Naive thymus-derived CD4-positive, alpha-beta T cell (primary cell): ENCODE measurements around the gene PHLDA2. TPM values are rescaled to one million over a fixed set of nuclear protein-coding genes. Genes with fewer than 3 reads are reported as not detected.

Experiments
- ATAC-seq: fragments of 150-1000 bp; cut with Tn5 transposase; 2 replicates; pipeline ENCODE4 v1.10.0; 2021; ENCODE audit warnings: mild to moderate bottlenecking, moderate library complexity
- CTCF ChIA-PET: fragments of 350-600 bp; sonication (Branson Sonifier 250); formaldehyde crosslinking; loops from one replicate; lab custom pipeline; 2021; ENCODE audit warnings: antibody characterized with exemption; lab: Charles Lee
- POLR2A ChIA-PET: fragments of 350-600 bp; sonication (Branson Sonifier 250); formaldehyde crosslinking; loops from one replicate; lab custom pipeline; 2021; ENCODE audit warnings: antibody characterized with exemption, inconsistent platforms; lab: Charles Lee
- DNase-seq, 9 donors: peaks; one replicate each; pipeline versions ENCODE4 v3.0.0 to v3.0.0-alpha.2; 2020 to 2022; ENCODE audit warnings: mixed read lengths in 1 of 9
- H3K27ac ChIP-seq: one replicate; pipeline ENCODE4 v1.7.0; 2013; ENCODE audit warnings: mild to moderate bottlenecking, low read depth, low read length, moderate library complexity
- H3K27me3 ChIP-seq, 2 donors: one replicate each; pipeline ENCODE4 v1.7.0; 2013; ENCODE audit warnings: low read length in 2 of 2, mild to moderate bottlenecking in 2 of 2, moderate library complexity in 2 of 2; ENCODE audit not compliant: control insufficient read depth in 2 of 2, insufficient read depth in 2 of 2
- H3K36me3 ChIP-seq, 3 experiments: 1 replicate in 2 of 3; 2 replicates in 1 of 3; pipeline ENCODE4 v1.7.0; 2013; ENCODE audit warnings: low read length in 3 of 3, mild to moderate bottlenecking in 3 of 3, moderate library complexity in 1 of 3; ENCODE audit not compliant: insufficient read depth in 3 of 3, control insufficient read depth in 2 of 3
- H3K4me1 ChIP-seq, 2 donors: one replicate each; pipeline ENCODE4 v1.7.0; 2013; ENCODE audit warnings: low read length in 2 of 2, mild to moderate bottlenecking in 2 of 2, moderate library complexity in 1 of 2; ENCODE audit not compliant: control insufficient read depth in 2 of 2, insufficient read depth in 2 of 2
- H3K4me3 ChIP-seq: 2 replicates; pipeline ENCODE4 v1.7.0; 2013; ENCODE audit warnings: mild to moderate bottlenecking, low read length
- H3K9me3 ChIP-seq, 3 experiments: 1 replicate in 2 of 3; 2 replicates in 1 of 3; pipeline ENCODE4 v1.7.0; 2013; ENCODE audit warnings: low read length in 3 of 3; ENCODE audit not compliant: control insufficient read depth in 2 of 3
- H3K27ac Mint-ChIP-seq, 9 donors: one replicate each; pipeline ENCODE4 v1.8.0; 2020 to 2022; ENCODE audit warnings: mixed read lengths in 9 of 9, mild to moderate bottlenecking in 8 of 9, moderate library complexity in 5 of 9, inconsistent platforms in 2 of 9
- H3K27me3 Mint-ChIP-seq, 5 donors: one replicate each; pipeline ENCODE4 v1.8.0; 2021 to 2022; ENCODE audit warnings: mixed read lengths in 5 of 5, mild to moderate bottlenecking in 1 of 5
- H3K36me3 Mint-ChIP-seq, 5 donors: one replicate each; pipeline ENCODE4 v1.8.0; 2020 to 2022; ENCODE audit warnings: mixed read lengths in 5 of 5, mild to moderate bottlenecking in 3 of 5, inconsistent platforms in 1 of 5
- H3K4me1 Mint-ChIP-seq, 7 donors: one replicate each; pipeline ENCODE4 v1.8.0; 2020 to 2022; ENCODE audit warnings: mixed read lengths in 7 of 7, mild to moderate bottlenecking in 3 of 7, inconsistent platforms in 1 of 7
- H3K4me3 Mint-ChIP-seq, 10 donors: one replicate each; pipeline ENCODE4 v1.8.0; 2020 to 2022; ENCODE audit warnings: mild to moderate bottlenecking in 10 of 10, mixed read lengths in 10 of 10, moderate library complexity in 6 of 10, inconsistent platforms in 2 of 10
- H3K9me3 Mint-ChIP-seq, 11 donors: one replicate each; pipeline ENCODE4 v1.8.0; 2020 to 2022; ENCODE audit warnings: mixed read lengths in 11 of 11, mild to moderate bottlenecking in 4 of 11, inconsistent platforms in 1 of 11, moderate library complexity in 1 of 11
- intact Hi-C, 2 donors: fragments of 100-400 bp; cut with micrococcal nuclease; formaldehyde crosslinking; loops; one replicate each; pipeline ENCODE4 v1.15.1; 2023
- polyA plus RNA-seq, 2 donors: library from polyadenylated mRNA; unstranded; fragments of 300-500 nt; fragmentation: Illumina TruSeq; gene quantifications; one replicate each; pipeline ENCODE4 v1.2.3, GENCODE V29; 2021
- total RNA-seq, 6 experiments: library from RNA in 5 of 6; stranded (reverse) in 5 of 6; gene quantifications; 1 replicate in 5 of 6; 2 replicates in 1 of 6; pipeline ENCODE4 v1.2.3 and lab custom pipeline; 2021 to 2026

PHLDA2 gene, protein sequence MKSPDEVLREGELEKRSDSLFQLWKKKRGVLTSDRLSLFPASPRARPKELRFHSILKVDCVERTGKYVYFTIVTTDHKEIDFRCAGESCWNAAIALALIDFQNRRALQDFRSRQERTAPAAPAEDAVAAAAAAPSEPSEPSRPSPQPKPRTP
- total RNA-seq (1 to 10 TPM in 3 of 5 experiments, not detected in 2; 2.5 to 7.9 (median 4.5) TPM), polyA plus RNA-seq (not detected), total RNA-seq (lab: John Stamatoyannopoulos, UW) (1.6 reads per million, percentile 5 among the genes with 10 or more reads in this experiment)

DNA sequence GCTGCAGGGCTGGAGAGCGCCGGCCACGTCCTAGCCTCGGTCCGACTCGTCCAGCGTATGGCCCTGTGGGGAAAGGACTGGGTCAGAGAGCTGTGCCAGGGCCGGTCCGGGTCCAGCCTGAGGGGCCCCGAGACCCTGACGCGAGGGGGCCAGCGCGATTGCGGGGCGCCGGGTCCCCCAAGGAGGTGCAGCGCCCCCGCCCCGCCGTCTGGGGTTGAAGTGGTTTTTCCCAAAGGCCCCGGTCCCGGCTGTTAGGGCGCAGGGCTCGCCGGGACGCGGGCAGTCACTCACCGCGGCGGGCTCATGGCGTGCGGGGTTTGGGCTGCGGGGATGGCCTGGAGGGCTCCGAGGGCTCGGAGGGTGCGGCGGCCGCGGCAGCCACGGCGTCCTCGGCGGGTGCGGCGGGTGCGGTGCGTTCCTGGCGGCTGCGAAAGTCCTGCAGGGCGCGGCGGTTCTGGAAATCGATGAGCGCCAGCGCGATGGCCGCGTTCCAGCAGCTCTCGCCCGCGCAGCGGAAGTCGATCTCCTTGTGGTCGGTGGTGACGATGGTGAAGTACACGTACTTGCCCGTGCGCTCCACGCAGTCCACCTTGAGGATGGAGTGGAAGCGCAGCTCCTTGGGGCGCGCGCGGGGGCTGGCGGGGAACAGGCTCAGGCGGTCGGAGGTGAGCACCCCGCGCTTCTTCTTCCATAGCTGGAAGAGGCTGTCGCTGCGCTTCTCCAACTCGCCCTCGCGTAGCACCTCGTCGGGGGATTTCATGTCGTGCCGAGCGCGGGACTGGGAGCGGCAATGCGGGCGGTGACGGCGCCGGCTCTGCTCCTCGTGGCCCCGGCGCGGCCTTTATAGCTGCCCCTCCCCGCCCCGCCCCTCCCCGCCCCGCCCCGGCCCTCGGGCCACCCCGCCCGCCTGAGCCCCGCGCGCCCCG, at the start of gene PHLDA2:
Gene PHLDA2 (minus strand): TSS at position 816 of the 926 bp plus-strand sequence. CDS start 56 bp downstream, at position 760.
- Mint-ChIP-seq H3K9me3 (no peaks in the 10 kb centered on the region), H3K36me3 (no peaks in the 10 kb centered on the region), H3K27ac (peak within 1 kb of the TSS in 7 of 9 donors; percentile 36 to 76 (median 52)), H3K4me3 (peak within 1 kb of the TSS; percentile 79 to 91 (median 86)), H3K27me3 (peaks cover 4 to 30% (median 8%) of the 10 kb centered on the region in 5 donors), H3K4me1 (peaks cover 14 to 33% (median 20%) of the 10 kb centered on the region in 7 donors)
- Histone ChIP-seq H3K27ac (no peak within 1 kb of the TSS), H3K4me1 (peaks cover 13 to 20% of the 10 kb centered on the region in 2 donors), H3K36me3 (no peaks in the 10 kb centered on the region), H3K9me3 (no peaks in the 10 kb centered on the region), H3K4me3 (peak within 1 kb of the TSS; percentile 61), H3K27me3 (peaks cover 3 to 4% of the 10 kb centered on the region in 2 donors)
- DNase-seq (peak; percentile 38 to 75 (median 56)), ATAC-seq (peak; percentile 50)
- CTCF ChIA-PET: interaction anchor here (0.6 to 2.3 kb wide), 5 partner anchors 15 to 397 kb away, joined by 3 to 10 read pairs (median 5); no protein-coding TSS in a partner anchor
- POLR2A ChIA-PET: interaction anchor here (1.1 to 1.5 kb wide), 2 partner anchors 13 to 14 kb away, joined by 3 to 4 read pairs; no protein-coding TSS in a partner anchor
- intact Hi-C loops: loop anchor here (2.0 kb wide), 2 partner anchors 26 to 36 kb away; a partner anchor contains a TSS

DNA sequence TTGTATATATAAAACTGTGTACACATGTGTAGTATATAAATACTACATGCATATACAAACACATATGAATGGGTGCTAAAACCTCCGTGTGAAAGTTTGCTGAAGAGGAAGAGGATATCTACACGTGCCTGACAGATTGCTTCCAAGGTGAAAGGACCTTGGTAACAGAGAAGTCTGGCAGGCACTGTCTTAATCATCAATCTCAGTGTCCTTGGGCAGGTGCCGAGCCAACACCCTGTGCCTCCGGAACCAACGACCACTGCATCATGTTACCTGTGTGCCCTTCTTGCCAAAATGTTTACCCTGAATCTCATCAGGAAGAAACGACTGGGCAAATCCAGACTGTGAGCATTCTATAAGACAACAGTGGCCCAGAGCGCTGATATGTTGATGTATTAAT, 47.9 kb upstream of the PHLDA2 start:
- H3K27me3 ChIP-seq: no peaks in the 10 kb centered on the region
- no peak overlapping the region for H3K4me3 ChIP-seq
- Mint-ChIP-seq H3K27me3 (no peaks in the 10 kb centered on the region), H3K9me3 (no peaks in the 10 kb centered on the region), H3K4me3 (peak overlapping the region in 1 of 10 donors; percentile 25), H3K4me1 (peaks cover 26 to 64% (median 49%) of the 10 kb centered on the region in 7 donors), H3K36me3 (peaks cover 5 to 42% (median 29%) of the 10 kb centered on the region in 5 donors), H3K27ac (peak overlapping the region in 2 of 9 donors; percentile 53 to 55)
- H3K9me3 ChIP-seq: no peaks in the 10 kb centered on the region
- POLR2A ChIA-PET: interaction anchor here (3.2 kb wide), 1 partner anchor 11 kb away, joined by 25 read pairs; no protein-coding TSS in a partner anchor
- no peak for DNase-seq
- H3K4me1 ChIP-seq: peaks cover 9 to 10% of the 10 kb centered on the region in 2 donors
- no peak for ATAC-seq
- H3K27ac ChIP-seq: no peak overlapping the region
- peaks cover 30 to 65% (median 50%) of the 10 kb centered on the region in 3 experiments for H3K36me3 ChIP-seq
- intact Hi-C loops: no loop called here
- CTCF ChIA-PET: interaction anchor here (2.8 kb wide), 1 partner anchor 45 kb away, joined by 43 read pairs; no protein-coding TSS in a partner anchor

DNA sequence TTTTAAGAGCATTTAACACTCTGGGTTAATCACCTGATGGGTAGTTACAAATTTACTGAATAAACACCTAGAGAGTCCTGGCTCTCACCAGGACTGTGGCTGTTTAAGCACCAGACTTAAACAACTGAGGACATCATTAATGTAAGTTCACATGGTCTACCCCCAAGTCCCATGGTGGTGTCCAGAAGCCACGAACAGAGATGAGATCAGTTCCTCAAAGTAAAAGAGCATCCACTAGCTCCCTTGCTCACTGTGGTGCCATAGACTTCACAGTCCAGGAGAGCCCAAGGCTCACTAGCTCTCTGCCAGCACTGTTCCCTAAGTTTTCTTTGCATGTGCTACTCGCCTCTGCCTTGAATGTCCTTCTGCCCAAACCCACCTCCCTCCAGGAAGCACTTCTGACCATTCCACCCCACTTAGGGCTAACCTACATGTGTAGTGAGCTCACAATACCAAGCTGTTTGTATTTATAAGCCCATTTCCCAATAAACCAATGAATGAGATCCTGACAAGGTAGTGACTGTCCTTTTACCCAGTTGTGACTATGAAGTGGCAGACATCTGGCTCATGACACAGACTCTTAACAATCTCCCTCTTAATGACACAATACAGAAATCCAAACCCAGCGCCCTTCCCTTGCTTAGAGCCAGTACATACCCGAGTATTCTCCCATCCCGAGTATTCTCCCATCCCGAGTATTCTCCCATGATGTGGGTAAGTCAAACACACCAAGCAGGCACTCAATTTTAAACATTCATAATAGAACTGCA, 47.3 kb upstream of the PHLDA2 start:
- Mint-ChIP-seq H3K27me3 (no peaks in the 10 kb centered on the region), H3K4me3 (peak overlapping the region in 2 of 10 donors; percentile 25 to 51), H3K9me3 (no peaks in the 10 kb centered on the region), H3K36me3 (peaks cover 5 to 41% (median 28%) of the 10 kb centered on the region in 5 donors), H3K27ac (peak overlapping the region in 7 of 9 donors; percentile 3 to 66 (median 53)), H3K4me1 (peaks cover 21 to 58% (median 43%) of the 10 kb centered on the region in 7 donors)
- no peak overlapping the region for H3K27ac ChIP-seq
- DNase-seq (no peak), ATAC-seq (no peak)
- H3K4me3 ChIP-seq: no peak overlapping the region
- peaks cover 30 to 72% (median 56%) of the 10 kb centered on the region in 3 experiments for H3K36me3 ChIP-seq
- ChIA-PET CTCF (interaction anchor here (0.7 to 5.7 kb wide), 11 partner anchors 9 to 443 kb away, joined by 3 to 43 read pairs (median 5); partner anchors contain the start of gene NAP1L4), POLR2A (interaction anchor here (0.8 to 3.2 kb wide), 4 partner anchors 12 to 46 kb away, joined by 3 to 25 read pairs (median 6); no protein-coding TSS in a partner anchor)
- intact Hi-C loops: no loop called here
- H3K27me3 ChIP-seq: no peaks in the 10 kb centered on the region
- H3K4me1 ChIP-seq: peaks cover 6 to 7% of the 10 kb centered on the region in 2 donors
- no peaks in the 10 kb centered on the region for H3K9me3 ChIP-seq

DNA sequence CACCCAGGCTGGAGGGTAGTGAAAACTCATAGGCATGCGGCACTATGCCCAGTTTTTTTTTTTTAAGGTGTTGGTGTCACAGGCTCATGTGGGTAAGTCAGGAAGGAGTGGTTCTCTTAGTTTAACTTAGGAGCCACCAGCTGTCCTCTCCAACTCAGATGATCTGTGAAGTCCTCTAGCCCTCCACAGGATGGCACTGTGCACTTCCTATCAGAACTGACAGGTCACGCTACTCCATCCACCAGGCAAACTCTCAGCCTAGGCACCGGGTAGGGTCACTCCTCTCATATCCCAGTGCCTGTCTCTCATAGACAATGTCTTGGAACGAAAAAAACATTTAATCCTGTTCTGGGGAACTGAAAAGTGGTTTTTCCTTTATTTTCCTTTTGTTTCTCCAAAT, 46.4 kb upstream of the PHLDA2 start:
- H3K36me3 Mint-ChIP-seq: peaks cover 5 to 49% (median 35%) of the 10 kb centered on the region in 5 donors
- intact Hi-C loops: loop anchor here (1.0 kb wide), 4 partner anchors 13 to 116 kb away; no protein-coding TSS in a partner anchor

DNA sequence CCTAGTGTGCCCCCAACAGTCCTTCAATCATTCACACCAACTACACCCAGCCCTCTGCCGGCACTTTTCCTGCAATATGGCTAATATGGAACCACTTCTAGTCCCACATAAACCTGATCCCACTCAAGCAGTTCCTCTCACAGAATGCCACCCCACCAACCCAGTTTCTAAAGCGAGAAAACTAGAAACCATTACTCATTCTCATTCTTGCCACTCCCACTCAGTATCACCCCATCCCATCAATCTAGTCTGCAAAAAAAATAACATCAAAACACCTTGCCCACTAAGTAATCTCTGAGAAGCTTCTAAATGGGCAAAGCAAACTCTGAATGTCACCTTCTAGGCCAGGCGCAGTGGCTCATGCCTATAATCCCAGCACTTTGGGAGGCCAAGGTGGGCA, 45.1 kb upstream of the PHLDA2 start:
- intact Hi-C loops: no loop called here
- ChIA-PET CTCF (interaction anchor here (0.7 to 5.7 kb wide), 6 partner anchors 16 to 441 kb away, joined by 3 to 43 read pairs (median 9); no protein-coding TSS in a partner anchor), POLR2A (interaction anchor here (0.6 to 3.2 kb wide), 3 partner anchors 14 to 47 kb away, joined by 4 to 25 read pairs (median 4); no protein-coding TSS in a partner anchor)
- Mint-ChIP-seq H3K9me3 (no peaks in the 10 kb centered on the region), H3K36me3 (peaks cover 12 to 61% (median 43%) of the 10 kb centered on the region in 5 donors), H3K4me3 (no peak overlapping the region), H3K27me3 (no peaks in the 10 kb centered on the region), H3K4me1 (peaks cover 25 to 47% (median 40%) of the 10 kb centered on the region in 7 donors), H3K27ac (peak overlapping the region in 4 of 9 donors; percentile 36 to 58 (median 50))
- Histone ChIP-seq H3K36me3 (peaks cover 43 to 93% (median 67%) of the 10 kb centered on the region in 3 experiments), H3K27me3 (no peaks in the 10 kb centered on the region), H3K27ac (no peak overlapping the region), H3K9me3 (no peaks in the 10 kb centered on the region), H3K4me3 (no peak overlapping the region), H3K4me1 (peaks cover 0 to 7% of the 10 kb centered on the region in 2 donors)
- DNase-seq (no peak), ATAC-seq (no peak)

More for the DNA sequence above, 46.4 kb upstream of the PHLDA2 start:
- Histone ChIP-seq H3K27ac (no peak overlapping the region), H3K36me3 (peaks cover 30 to 80% (median 63%) of the 10 kb centered on the region in 3 experiments), H3K4me1 (peaks cover 0 to 7% of the 10 kb centered on the region in 2 donors), H3K9me3 (no peaks in the 10 kb centered on the region), H3K4me3 (no peak overlapping the region), H3K27me3 (no peaks in the 10 kb centered on the region)
- ATAC-seq: peak; percentile 95
- Mint-ChIP-seq H3K4me3 (no peak overlapping the region), H3K9me3 (no peaks in the 10 kb centered on the region), H3K27me3 (no peaks in the 10 kb centered on the region), H3K4me1 (peaks cover 21 to 51% (median 37%) of the 10 kb centered on the region in 7 donors), H3K27ac (peak overlapping the region in 3 of 9 donors; percentile 24 to 66 (median 41))
- ChIA-PET POLR2A (interaction anchor here (0.8 to 3.2 kb wide), 4 partner anchors 13 to 47 kb away, joined by 3 to 25 read pairs (median 6); no protein-coding TSS in a partner anchor), CTCF (interaction anchor here (0.5 to 5.7 kb wide), 15 partner anchors 10 to 442 kb away, joined by 3 to 43 read pairs (median 4); partner anchors contain the start of gene NAP1L4)
- peak in 8 of 9 donors; percentile 26 to 68 (median 48) for DNase-seq
